HepG2 (cell line): ENCODE measurements around the gene DUS3L. TPM values are rescaled to one million over a fixed set of nuclear protein-coding genes. Genes with fewer than 3 reads are reported as not detected.

Source experiments
- ATAC-seq: fragments of 200-7000 bp; cut with Tn5 transposase; 3 replicates; pipeline ENCODE4 v1.9.1; 2020; ENCODE audit warnings: mild to moderate bottlenecking, moderate library complexity
- BruUV-seq: library from RNA; stranded (reverse); fragments of 400-500 nt; replicated peaks from 2 replicates; lab custom pipeline; 2021; lab: Mats Ljungman, UMichigan
- CTCF ChIA-PET: fragments of 300-600 bp; formaldehyde crosslinking; extraction: SDS; loops from one replicate; lab custom pipeline; 2021; ENCODE audit warnings: low total read pairs, inconsistent platforms, low intra/inter-chr PET ratio; lab: Yijun Ruan, JAX
- POLR2A ChIA-PET: fragments of 350-600 bp; sonication (Branson Sonifier 250); formaldehyde crosslinking; loops from one replicate; lab custom pipeline; 2020; ENCODE audit warnings: antibody characterized with exemption, inconsistent platforms; lab: Yijun Ruan, JAX
- DNase-seq: peaks from one replicate; pipeline ENCODE4 v3.0.0-alpha.2; 2015; ENCODE audit warnings: low spot score
- FAIRE-seq: peaks from 3 replicates; lab custom pipeline; 2011; peaks lifted over from hg19 to GRCh38; lab: Jason Lieb, UNC
- H2AFZ ChIP-seq: one replicate; pipeline ENCODE4 v1.6.1; 2011; ENCODE audit warnings: low read length, inconsistent platforms
- H3K27ac ChIP-seq: fragments of 300-600 bp; 3 replicates; pipeline ENCODE4 v1.8.0; 2011; ENCODE audit warnings: mixed run types, mild to moderate bottlenecking, mixed read lengths, low read length, inconsistent platforms; ENCODE audit not compliant: insufficient read depth; ENCODE audit errors: extremely low read length
- H3K27me3 ChIP-seq, 2 experiments: fragments of 200-600 bp in 1 of 2; 2 replicates in 1 of 2; 3 replicates in 1 of 2; pipeline versions ENCODE4 v1.6.0 to v1.8.0; 2011; ENCODE audit warnings: low read length in 2 of 2, mild to moderate bottlenecking in 2 of 2, moderate library complexity in 2 of 2, inconsistent platforms in 1 of 2; ENCODE audit not compliant: insufficient read depth in 2 of 2, control insufficient read depth in 1 of 2
- H3K36me3 ChIP-seq, 2 experiments: fragments of 200-600 bp in 1 of 2; replicated peaks in 1 of 2; 2 replicates in 1 of 2; 3 replicates in 1 of 2; pipeline versions ENCODE4 v1.5.1 to v1.8.0; 2011; ENCODE audit warnings: low read length in 2 of 2, inconsistent platforms in 1 of 2; ENCODE audit not compliant: insufficient read depth in 2 of 2, control insufficient read depth in 1 of 2
- H3K4me1 ChIP-seq: 2 replicates; pipeline ENCODE4 v1.5.1; 2012; ENCODE audit warnings: low read length, inconsistent platforms; ENCODE audit not compliant: insufficient read depth
- H3K4me2 ChIP-seq: 2 replicates; pipeline ENCODE4 v1.6.0; 2011; ENCODE audit warnings: low read depth, low read length, inconsistent platforms
- H3K4me3 ChIP-seq, 3 experiments: fragments of 200-600 bp in 1 of 3; sonication (generic), shearing (Covaris generic) in 1 of 3; replicated peaks in 1 of 3; 2 replicates each; pipeline ENCODE4 v1.5.1; 2011 to 2016; ENCODE audit warnings: low read length in 3 of 3, inconsistent platforms in 2 of 3, low read depth in 2 of 3, mild to moderate bottlenecking in 2 of 3, control low read depth in 1 of 3, mixed read lengths in 1 of 3; ENCODE audit not compliant: insufficient read depth in 1 of 3
- H3K79me2 ChIP-seq: one replicate; pipeline ENCODE4 v1.6.1; 2011; ENCODE audit warnings: low read length, inconsistent platforms; ENCODE audit not compliant: insufficient read depth
- H3K9ac ChIP-seq: 2 replicates; pipeline ENCODE4 v1.6.0; 2011; ENCODE audit warnings: mild to moderate bottlenecking, low read depth, low read length, inconsistent platforms; ENCODE audit not compliant: insufficient read depth
- H3K9me3 ChIP-seq: 2 replicates; pipeline ENCODE4 v1.5.1; 2012; ENCODE audit warnings: mild to moderate bottlenecking, low read length
- H4K20me1 ChIP-seq: 2 replicates; pipeline ENCODE4 v1.6.0; 2011; ENCODE audit warnings: inconsistent platforms, mild to moderate bottlenecking, low read length, moderate library complexity; ENCODE audit not compliant: insufficient read depth
- HCFC1 ChIP-seq: fragments of 150-350 bp; IDR thresholded peaks from 2 replicates; pipeline ENCODE4 v1.6.1; 2014; ENCODE audit warnings: low read depth, low read length
- HES4 ChIP-seq: sonication (generic); formaldehyde crosslinking; IDR thresholded peaks from 2 replicates; pipeline ENCODE4 v1.9.0; 2021; ENCODE audit warnings: mild to moderate bottlenecking, missing genetic modification reagents, borderline replicate concordance
- SSRP1 ChIP-seq: IDR thresholded peaks from 2 replicates; pipeline ENCODE4 v1.6.1; 2016; ENCODE audit warnings: control low read depth
- ZBTB42 ChIP-seq: sonication (generic); formaldehyde crosslinking; IDR thresholded peaks from 2 replicates; pipeline ENCODE4 v1.5.0; 2020; ENCODE audit warnings: mild to moderate bottlenecking, missing genetic modification reagents
- ZNF589 ChIP-seq: sonication (generic); formaldehyde crosslinking; conservative IDR thresholded peaks from 2 replicates; pipeline ENCODE4 v1.8.0; 2022; ENCODE audit warnings: mild to moderate bottlenecking, moderate library complexity, missing genetic modification reagents
- ZNF839 ChIP-seq: sonication (generic); formaldehyde crosslinking; IDR thresholded peaks from 2 replicates; pipeline ENCODE4 v1.4.0; 2020; ENCODE audit warnings: missing genetic modification reagents, mild to moderate bottlenecking, borderline replicate concordance
- WGBS: methylation state at CpG from one replicate; pipeline ENCODE4 v1.1.6; 2017; ENCODE audit warnings: low lambda C conversion rate; 5-methylcytosine and 5-hydroxymethylcytosine counted together
- in situ Hi-C: cut with HindIII; loops from 2 replicates; pipeline ENCODE4 v1.10.0; 2017; ENCODE audit warnings: low pct_unique_long_range_greater_than_20kb; ENCODE audit not compliant: extremely low pct_ligation_motif_present
- intact Hi-C: fragments of 100-400 bp; cut with micrococcal nuclease; formaldehyde crosslinking; loops from one replicate; pipeline ENCODE4 v1.10.0; 2022; ENCODE audit not compliant: unreplicated experiment
- polyA plus RNA-seq, 8 experiments: library from polyadenylated mRNA; depleted of rRNA in 3 of 8; stranded (reverse) in 7 of 8; unstranded in 1 of 8; fragments of >200 nt; fragmentation: Illumina TruSeq in 4 of 8; extraction: Trizol in 4 of 8; gene quantifications; 2 replicates each; pipeline versions ENCODE4 v1.2.1 to v1.2.3, GENCODE V29; 2011 to 2016; ENCODE audit warnings: low read depth in 4 of 8, missing spikeins in 1 of 8, mixed read lengths in 1 of 8; ENCODE audit not compliant: insufficient read depth in 1 of 8
- total RNA-seq, 5 experiments: library from RNA; depleted of rRNA; stranded (reverse); fragments of >200 nt; fragmentation: Illumina TruSeq; extraction: Trizol; gene quantifications; 2 replicates each; pipeline ENCODE4 v1.2.3, GENCODE V29; 2016; ENCODE audit warnings: low read depth in 1 of 5
- TF ChIP-seq, protein P1 (sequence below): sonication (generic); formaldehyde crosslinking; IDR thresholded peaks from 2 replicates; pipeline ENCODE4 v1.8.1; 2022; ENCODE audit warnings: low read depth, mild to moderate bottlenecking, missing genetic modification reagents
- TF ChIP-seq, protein P2 (sequence below): sonication (generic); formaldehyde crosslinking; IDR thresholded peaks from 2 replicates; pipeline ENCODE4 v1.5.0; 2020; ENCODE audit warnings: mild to moderate bottlenecking, missing genetic modification reagents
- TF ChIP-seq, protein P3 (sequence below): sonication (generic); formaldehyde crosslinking; IDR thresholded peaks from 2 replicates; pipeline ENCODE4 v1.4.0; 2020; ENCODE audit warnings: mild to moderate bottlenecking, low read depth, missing genetic modification reagents
- TF ChIP-seq, protein P4 (sequence below): sonication (generic); formaldehyde crosslinking; IDR thresholded peaks from 2 replicates; pipeline ENCODE4 v1.4.0; 2020; ENCODE audit warnings: missing genetic modification reagents, mild to moderate bottlenecking, borderline replicate concordance

DUS3L gene
- total and polyA plus RNA-seq, 2 of the 13 experiments (the other 11 are each of a cell fraction or from before 2014, with no cell fraction given), result 13.3 to 25.1 TPM

DNA sequence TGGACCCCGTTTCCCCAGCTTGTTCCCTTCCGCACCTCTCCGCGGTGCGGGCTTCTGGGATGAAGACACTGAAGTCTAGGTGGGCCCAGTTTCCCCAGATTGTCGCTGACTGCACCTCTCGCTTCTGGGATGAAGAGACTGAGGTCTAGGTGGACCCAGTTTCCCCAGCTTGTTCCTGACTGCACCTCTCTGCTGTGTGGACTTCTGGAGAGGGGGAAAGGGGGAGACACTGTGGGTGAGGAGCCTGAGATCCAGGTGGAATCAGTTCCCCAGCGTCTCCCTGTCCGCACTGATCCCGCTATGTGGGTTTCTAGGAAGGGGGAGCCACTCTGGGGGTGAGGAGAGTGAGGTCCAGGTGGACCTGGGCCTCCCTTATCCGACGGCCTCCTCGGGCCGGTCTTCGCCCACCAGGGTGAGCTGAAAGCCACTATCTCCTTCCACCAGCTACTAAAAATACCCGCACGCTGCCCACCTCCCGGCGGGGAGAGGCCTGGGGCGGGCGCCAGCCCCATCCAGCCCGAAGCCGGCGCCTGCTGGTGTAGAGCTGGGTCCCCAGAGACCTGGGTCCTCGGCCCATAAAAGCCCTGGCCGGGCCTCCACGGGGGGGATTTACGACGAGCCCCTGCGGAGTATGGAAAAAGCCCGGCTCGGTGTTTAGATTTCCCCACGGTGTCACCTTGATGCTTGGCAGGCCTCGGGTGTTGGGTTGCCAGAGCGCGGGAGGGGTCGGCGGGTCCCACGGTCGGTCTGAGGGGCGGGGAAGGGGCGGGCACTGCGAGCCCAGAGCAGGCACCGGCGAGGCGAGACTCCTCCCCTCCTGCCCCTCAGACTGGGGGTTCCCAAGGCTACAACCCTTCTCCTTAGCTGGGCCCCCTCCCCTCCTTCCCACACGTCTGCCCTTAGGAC, 38.0 kb upstream of the DUS3L start:
- Histone ChIP-seq H3K27me3 (no peaks in the 10 kb centered on the region; a peak in 1 of 5 replicates), H4K20me1 (no peaks in the 10 kb centered on the region), H3K4me2 (peak overlapping the region; percentile 100), H3K27ac (peak overlapping the region; percentile 89), H3K79me2 (peaks cover 12% of the 10 kb centered on the region), H3K9me3 (no peaks in the 10 kb centered on the region), H3K4me3 (peak overlapping the region; percentile 73 to 90 (median 83)), H2AFZ (no peak overlapping the region), H3K9ac (peak overlapping the region; percentile 97), H3K36me3 (peaks cover 0 to 5% of the 10 kb centered on the region in 2 experiments; a peak in 1 of 5 replicates), H3K4me1 (peaks cover 47% of the 10 kb centered on the region)
- DNase-seq, result no peak
- ChIA-PET CTCF (interaction anchor here (2.5 kb wide), 1 partner anchor 24 kb away, joined by 19 read pairs; the partner anchor contains the start of gene NRTN), POLR2A (interaction anchor here (0.7 to 4.2 kb wide), 21 partner anchors 10 to 206 kb away, joined by 3 to 96 read pairs (median 11); partner anchors contain the start of genes CATSPERD, FUT5, FUT6 and LONP1)
- in situ Hi-C loops, result no loop called here
- FAIRE-seq, result no peak
- TSS peak; percentile 98 for BruUV-seq
- ATAC-seq, result no peak
- WGBS, result 81% methylated on average over 30 of the region's 47 CpGs
- intact Hi-C loops, result loop anchor here (5.0 kb wide), 1 partner anchor 43 kb away; the partner anchor contains the start of gene FUT5
- TF ChIP-seq ZBTB42 (CRISPR knock-in tag) (no peak), SSRP1 (peak; percentile 29; the same call in 1 of the 2 replicates), ZNF589 (CRISPR knock-in tag) (no peak), HES4 (CRISPR knock-in tag) (0 out of 2 replicates have a peak, but pooled peaks have one; percentile 9), HCFC1 (no peak), ZNF839 (CRISPR knock-in tag) (0 out of 2 replicates have a peak, but pooled peaks have one; percentile 14)
- TF ChIP-seq, protein P1, sequence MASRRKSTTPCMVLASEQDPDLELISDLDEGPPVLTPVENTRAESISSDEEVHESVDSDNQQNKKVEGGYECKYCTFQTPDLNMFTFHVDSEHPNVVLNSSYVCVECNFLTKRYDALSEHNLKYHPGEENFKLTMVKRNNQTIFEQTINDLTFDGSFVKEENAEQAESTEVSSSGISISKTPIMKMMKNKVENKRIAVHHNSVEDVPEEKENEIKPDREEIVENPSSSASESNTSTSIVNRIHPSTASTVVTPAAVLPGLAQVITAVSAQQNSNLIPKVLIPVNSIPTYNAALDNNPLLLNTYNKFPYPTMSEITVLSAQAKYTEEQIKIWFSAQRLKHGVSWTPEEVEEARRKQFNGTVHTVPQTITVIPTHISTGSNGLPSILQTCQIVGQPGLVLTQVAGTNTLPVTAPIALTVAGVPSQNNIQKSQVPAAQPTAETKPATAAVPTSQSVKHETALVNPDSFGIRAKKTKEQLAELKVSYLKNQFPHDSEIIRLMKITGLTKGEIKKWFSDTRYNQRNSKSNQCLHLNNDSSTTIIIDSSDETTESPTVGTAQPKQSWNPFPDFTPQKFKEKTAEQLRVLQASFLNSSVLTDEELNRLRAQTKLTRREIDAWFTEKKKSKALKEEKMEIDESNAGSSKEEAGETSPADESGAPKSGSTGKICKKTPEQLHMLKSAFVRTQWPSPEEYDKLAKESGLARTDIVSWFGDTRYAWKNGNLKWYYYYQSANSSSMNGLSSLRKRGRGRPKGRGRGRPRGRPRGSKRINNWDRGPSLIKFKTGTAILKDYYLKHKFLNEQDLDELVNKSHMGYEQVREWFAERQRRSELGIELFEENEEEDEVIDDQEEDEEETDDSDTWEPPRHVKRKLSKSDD (CRISPR knock-in tag), result 0 out of 2 replicates have a peak, but pooled peaks have one; percentile 49
- TF ChIP-seq, protein P2, sequence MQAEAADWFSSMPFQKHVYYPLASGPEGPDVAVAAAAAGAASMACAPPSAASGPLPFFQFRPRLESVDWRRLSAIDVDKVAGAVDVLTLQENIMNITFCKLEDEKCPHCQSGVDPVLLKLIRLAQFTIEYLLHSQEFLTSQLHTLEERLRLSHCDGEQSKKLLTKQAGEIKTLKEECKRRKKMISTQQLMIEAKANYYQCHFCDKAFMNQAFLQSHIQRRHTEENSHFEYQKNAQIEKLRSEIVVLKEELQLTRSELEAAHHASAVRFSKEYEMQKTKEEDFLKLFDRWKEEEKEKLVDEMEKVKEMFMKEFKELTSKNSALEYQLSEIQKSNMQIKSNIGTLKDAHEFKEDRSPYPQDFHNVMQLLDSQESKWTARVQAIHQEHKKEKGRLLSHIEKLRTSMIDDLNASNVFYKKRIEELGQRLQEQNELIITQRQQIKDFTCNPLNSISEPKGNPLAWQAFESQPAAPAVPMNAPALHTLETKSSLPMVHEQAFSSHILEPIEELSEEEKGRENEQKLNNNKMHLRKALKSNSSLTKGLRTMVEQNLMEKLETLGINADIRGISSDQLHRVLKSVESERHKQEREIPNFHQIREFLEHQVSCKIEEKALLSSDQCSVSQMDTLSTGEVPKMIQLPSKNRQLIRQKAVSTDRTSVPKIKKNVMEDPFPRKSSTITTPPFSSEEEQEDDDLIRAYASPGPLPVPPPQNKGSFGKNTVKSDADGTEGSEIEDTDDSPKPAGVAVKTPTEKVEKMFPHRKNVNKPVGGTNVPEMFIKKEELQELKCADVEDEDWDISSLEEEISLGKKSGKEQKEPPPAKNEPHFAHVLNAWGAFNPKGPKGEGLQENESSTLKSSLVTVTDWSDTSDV (CRISPR knock-in tag), result 0 out of 2 replicates have a peak, but pooled peaks have one; percentile 48
- TF ChIP-seq, protein P3, sequence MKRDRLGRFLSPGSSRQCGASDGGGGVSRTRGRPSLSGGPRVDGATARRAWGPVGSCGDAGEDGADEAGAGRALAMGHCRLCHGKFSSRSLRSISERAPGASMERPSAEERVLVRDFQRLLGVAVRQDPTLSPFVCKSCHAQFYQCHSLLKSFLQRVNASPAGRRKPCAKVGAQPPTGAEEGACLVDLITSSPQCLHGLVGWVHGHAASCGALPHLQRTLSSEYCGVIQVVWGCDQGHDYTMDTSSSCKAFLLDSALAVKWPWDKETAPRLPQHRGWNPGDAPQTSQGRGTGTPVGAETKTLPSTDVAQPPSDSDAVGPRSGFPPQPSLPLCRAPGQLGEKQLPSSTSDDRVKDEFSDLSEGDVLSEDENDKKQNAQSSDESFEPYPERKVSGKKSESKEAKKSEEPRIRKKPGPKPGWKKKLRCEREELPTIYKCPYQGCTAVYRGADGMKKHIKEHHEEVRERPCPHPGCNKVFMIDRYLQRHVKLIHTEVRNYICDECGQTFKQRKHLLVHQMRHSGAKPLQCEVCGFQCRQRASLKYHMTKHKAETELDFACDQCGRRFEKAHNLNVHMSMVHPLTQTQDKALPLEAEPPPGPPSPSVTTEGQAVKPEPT (CRISPR knock-in tag), result no peak
- TF ChIP-seq, protein P4, sequence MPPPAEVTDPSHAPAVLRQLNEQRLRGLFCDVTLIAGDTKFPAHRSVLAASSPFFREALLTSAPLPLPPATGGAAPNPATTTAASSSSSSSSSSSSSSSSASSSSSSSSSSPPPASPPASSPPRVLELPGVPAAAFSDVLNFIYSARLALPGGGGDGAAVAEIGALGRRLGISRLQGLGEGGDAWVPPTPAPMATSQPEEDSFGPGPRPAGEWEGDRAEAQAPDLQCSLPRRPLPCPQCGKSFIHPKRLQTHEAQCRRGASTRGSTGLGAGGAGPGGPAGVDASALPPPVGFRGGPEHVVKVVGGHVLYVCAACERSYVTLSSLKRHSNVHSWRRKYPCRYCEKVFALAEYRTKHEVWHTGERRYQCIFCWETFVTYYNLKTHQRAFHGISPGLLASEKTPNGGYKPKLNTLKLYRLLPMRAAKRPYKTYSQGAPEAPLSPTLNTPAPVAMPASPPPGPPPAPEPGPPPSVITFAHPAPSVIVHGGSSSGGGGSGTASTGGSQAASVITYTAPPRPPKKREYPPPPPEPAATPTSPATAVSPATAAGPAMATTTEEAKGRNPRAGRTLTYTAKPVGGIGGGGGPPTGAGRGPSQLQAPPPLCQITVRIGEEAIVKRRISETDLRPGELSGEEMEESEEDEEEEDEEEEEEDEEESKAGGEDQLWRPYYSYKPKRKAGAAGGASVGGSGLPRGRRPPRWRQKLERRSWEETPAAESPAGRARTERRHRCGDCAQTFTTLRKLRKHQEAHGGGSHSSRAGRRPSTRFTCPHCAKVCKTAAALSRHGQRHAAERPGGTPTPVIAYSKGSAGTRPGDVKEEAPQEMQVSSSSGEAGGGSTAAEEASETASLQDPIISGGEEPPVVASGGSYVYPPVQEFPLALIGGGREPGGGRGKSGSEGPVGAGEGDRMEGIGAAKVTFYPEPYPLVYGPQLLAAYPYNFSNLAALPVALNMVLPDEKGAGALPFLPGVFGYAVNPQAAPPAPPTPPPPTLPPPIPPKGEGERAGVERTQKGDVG (CRISPR knock-in tag), result 0 out of 2 replicates have a peak, but pooled peaks have one; percentile 8
